Fibroblast of lung (primary cell): ENCODE data around the gene EPS15. TPM values are rescaled to one million over a fixed set of nuclear protein-coding genes. Genes with fewer than 3 reads are reported as not detected.

Source experiments
- DNase-seq, 2 donors: peaks; one replicate each; pipeline versions ENCODE4 v3.0.0 to v3.0.0-alpha.2; 2010; ENCODE audit warnings: low read depth in 2 of 2
- H2AFZ ChIP-seq: 2 replicates; pipeline ENCODE4 v1.5.1; 2012; ENCODE audit warnings: low read length, control low read depth, inconsistent platforms
- H3K27ac ChIP-seq: 2 replicates; pipeline ENCODE4 v1.5.1; 2011; ENCODE audit warnings: low read length, control low read depth; ENCODE audit not compliant: insufficient read depth
- H3K27me3 ChIP-seq: 2 replicates; pipeline ENCODE4 v1.5.1; 2011; ENCODE audit warnings: mild to moderate bottlenecking, low read length; ENCODE audit not compliant: control insufficient read depth, insufficient read depth
- H3K36me3 ChIP-seq: 2 replicates; pipeline ENCODE4 v1.5.1; 2011; ENCODE audit warnings: low read length; ENCODE audit not compliant: control insufficient read depth, insufficient read depth
- H3K4me1 ChIP-seq: 2 replicates; pipeline ENCODE4 v1.5.1; 2011; ENCODE audit warnings: low read length; ENCODE audit not compliant: control insufficient read depth, insufficient read depth; ENCODE audit errors: extremely low read depth
- H3K4me2 ChIP-seq: 2 replicates; pipeline ENCODE4 v1.5.1; 2011; ENCODE audit warnings: low read length, control low read depth; ENCODE audit not compliant: insufficient read depth; ENCODE audit errors: extremely low read depth
- H3K4me3 ChIP-seq, 4 experiments: fragments of 200-600 bp in 1 of 4; sonication (generic) in 1 of 4; replicated peaks in 1 of 4; 2 replicates each; pipeline ENCODE4 v1.5.1; 2011 to 2016; ENCODE audit warnings: low read length in 4 of 4, low read depth in 3 of 4, mild to moderate bottlenecking in 3 of 4, control low read depth in 2 of 4, inconsistent platforms in 1 of 4, mixed read lengths in 1 of 4; ENCODE audit not compliant: insufficient read depth in 1 of 4; ENCODE audit errors: control extremely low read depth in 1 of 4
- H3K79me2 ChIP-seq: 2 replicates; pipeline ENCODE4 v1.5.1; 2012; ENCODE audit warnings: mild to moderate bottlenecking, low read length, inconsistent platforms; ENCODE audit not compliant: control insufficient read depth, insufficient read depth
- H3K9ac ChIP-seq: 2 replicates; pipeline ENCODE4 v1.5.1; 2011; ENCODE audit warnings: mild to moderate bottlenecking, low read length, control low read depth; ENCODE audit not compliant: insufficient read depth
- H3K9me3 ChIP-seq: 2 replicates; pipeline ENCODE4 v1.5.1; 2012; ENCODE audit warnings: low read depth, low read length; ENCODE audit not compliant: control insufficient read depth, insufficient read depth
- H4K20me1 ChIP-seq: 2 replicates; pipeline ENCODE4 v1.5.1; 2011; ENCODE audit warnings: low read length; ENCODE audit not compliant: control insufficient read depth, insufficient read depth; ENCODE audit errors: extremely low read depth
- EZH2 ChIP-seq: IDR thresholded peaks from 2 replicates; pipeline ENCODE4 v1.5.1; 2012; ENCODE audit warnings: low read length, control low read depth, mild to moderate bottlenecking; ENCODE audit errors: missing control alignments
- polyA plus RNA-seq, 2 donors: library from polyadenylated mRNA; depleted of rRNA in 1 of 2; stranded (reverse) in 1 of 2; unstranded in 1 of 2; fragments of >200 nt; gene quantifications; 2 replicates each; pipeline ENCODE4 v1.2.1, GENCODE V29; 2011 to 2012; ENCODE audit warnings: missing spikeins in 1 of 2
- total RNA-seq: library from RNA; depleted of rRNA; stranded (reverse); fragments of >200 nt; gene quantifications from 2 replicates; pipeline ENCODE4 v1.2.1, GENCODE V29; 2014
- TF ChIP-seq, protein P1 (sequence below), 2 donors: IDR thresholded peaks in 1 of 2; conservative IDR thresholded peaks in 1 of 2; 1 replicate in 1 of 2; 2 replicates in 1 of 2; pipeline ENCODE4 v1.5.1; 2011 to 2012; ENCODE audit warnings: low read length in 2 of 2, control low read depth in 1 of 2, inconsistent platforms in 1 of 2, low read depth in 1 of 2, mild to moderate bottlenecking in 1 of 2

EPS15 gene
- total and polyA plus RNA-seq, 2 donors (not counting 1 experiment from before 2014, with no cell fraction given): 67.7 to 75.5 TPM

DNA sequence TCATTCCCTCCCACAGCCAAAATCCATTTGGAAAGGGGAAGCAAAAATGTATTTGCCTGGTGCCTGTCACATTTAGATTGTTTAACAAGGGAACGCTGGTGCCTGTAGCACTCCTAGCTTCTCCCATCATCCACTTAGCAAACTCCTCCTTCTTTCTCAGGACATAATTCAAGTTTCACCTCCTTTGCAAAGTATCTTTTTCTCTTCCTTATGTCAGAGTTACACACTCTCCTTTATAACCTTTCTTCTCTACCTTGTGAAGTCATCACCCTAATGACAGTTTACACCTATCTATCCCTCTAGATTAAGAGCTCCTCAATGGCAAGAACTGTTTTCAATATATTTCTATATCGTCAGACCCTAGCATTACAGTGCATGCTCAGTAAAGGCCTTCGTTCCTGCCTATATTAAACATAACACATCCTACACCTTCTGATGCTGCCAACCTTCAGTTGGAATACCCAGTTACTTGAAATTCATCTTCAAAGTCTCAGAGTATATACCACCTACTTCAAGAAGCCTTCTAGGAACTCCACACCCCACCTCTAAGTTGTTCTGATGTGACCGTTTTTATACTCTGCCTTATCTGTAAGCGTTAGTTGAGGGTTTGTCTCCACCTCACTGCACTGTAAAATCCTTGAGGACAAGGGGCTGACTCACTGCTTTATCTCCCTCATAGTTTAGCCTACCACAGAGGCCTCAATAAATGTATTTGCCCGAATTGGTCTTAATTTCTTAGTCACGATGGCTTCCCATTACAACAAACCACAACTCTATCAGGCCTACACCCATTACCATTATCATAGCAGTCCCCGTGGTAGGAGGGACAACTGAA is 1.0 kb upstream of the EPS15 start:
- TF ChIP-seq, protein P1, sequence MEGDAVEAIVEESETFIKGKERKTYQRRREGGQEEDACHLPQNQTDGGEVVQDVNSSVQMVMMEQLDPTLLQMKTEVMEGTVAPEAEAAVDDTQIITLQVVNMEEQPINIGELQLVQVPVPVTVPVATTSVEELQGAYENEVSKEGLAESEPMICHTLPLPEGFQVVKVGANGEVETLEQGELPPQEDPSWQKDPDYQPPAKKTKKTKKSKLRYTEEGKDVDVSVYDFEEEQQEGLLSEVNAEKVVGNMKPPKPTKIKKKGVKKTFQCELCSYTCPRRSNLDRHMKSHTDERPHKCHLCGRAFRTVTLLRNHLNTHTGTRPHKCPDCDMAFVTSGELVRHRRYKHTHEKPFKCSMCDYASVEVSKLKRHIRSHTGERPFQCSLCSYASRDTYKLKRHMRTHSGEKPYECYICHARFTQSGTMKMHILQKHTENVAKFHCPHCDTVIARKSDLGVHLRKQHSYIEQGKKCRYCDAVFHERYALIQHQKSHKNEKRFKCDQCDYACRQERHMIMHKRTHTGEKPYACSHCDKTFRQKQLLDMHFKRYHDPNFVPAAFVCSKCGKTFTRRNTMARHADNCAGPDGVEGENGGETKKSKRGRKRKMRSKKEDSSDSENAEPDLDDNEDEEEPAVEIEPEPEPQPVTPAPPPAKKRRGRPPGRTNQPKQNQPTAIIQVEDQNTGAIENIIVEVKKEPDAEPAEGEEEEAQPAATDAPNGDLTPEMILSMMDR (conservative IDR thresholded peaks at IDR 0.05 in 1 of 2, IDR thresholded peaks at IDR 0.05 in 1 of 2; ENCODE audit: low read depth in 1 of 2, low read length in 2 of 2): no peak
- no peak for TF ChIP-seq EZH2
- Histone ChIP-seq H3K4me2 (no peak overlapping the region), H2AFZ (no peak overlapping the region), H4K20me1 (no peaks in the 10 kb centered on the region), H3K9me3 (no peaks in the 10 kb centered on the region), H3K27ac (no peak overlapping the region), H3K36me3 (no peaks in the 10 kb centered on the region), H3K4me1 (peaks cover 4% of the 10 kb centered on the region), H3K9ac (no peak overlapping the region), H3K4me3 (no peak overlapping the region), H3K79me2 (peaks cover 36% of the 10 kb centered on the region), H3K27me3 (no peaks in the 10 kb centered on the region)
- peak; percentile 55 to 96 for DNase-seq

DNA sequence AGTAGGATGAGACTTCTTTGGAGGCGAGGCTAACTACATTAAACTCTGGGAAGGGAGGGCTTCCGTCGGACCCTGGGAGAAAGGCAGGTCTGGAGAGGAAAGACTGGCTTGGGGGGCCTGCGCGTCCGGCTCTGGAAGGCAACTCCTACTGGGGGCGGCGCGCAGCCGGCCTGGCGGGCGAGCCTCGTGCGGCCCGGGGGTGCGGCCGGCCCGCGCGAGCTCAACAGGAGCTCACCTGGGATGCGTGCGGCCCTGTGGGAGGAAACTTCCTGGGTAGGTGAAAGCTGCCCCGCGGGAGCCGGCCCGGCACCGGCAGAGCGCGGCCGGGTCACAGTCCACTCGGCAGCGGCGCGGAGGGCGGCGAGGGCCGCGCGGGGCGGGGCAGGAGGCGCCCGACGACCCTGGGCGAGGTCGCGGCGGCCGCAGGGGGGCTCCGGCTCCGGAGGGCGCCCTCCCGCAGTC is 449 bp downstream of the EPS15 start:
- peak overlapping the region; percentile 67 for H3K27ac ChIP-seq
- H3K36me3 ChIP-seq: no peaks in the 10 kb centered on the region
- H3K9ac ChIP-seq: peak overlapping the region; percentile 79
- no peaks in the 10 kb centered on the region for H4K20me1 ChIP-seq
- H3K4me2 ChIP-seq: peak overlapping the region; percentile 96
- H3K9me3 ChIP-seq: no peaks in the 10 kb centered on the region
- no peaks in the 10 kb centered on the region for H3K27me3 ChIP-seq
- H3K4me1 ChIP-seq: peaks cover 4% of the 10 kb centered on the region
- peak; percentile 12 to 27 for DNase-seq
- peak overlapping the region; percentile 82 to 89 (median 86) for H3K4me3 ChIP-seq
- peaks cover 47% of the 10 kb centered on the region for H3K79me2 ChIP-seq
- H2AFZ ChIP-seq: peak overlapping the region; percentile 75
- TF ChIP-seq, protein P1 (conservative IDR thresholded peaks at IDR 0.05 in 1 of 2, IDR thresholded peaks at IDR 0.05 in 1 of 2; ENCODE audit: low read depth in 1 of 2, low read length in 2 of 2): no peak
- no peak for TF ChIP-seq EZH2

DNA sequence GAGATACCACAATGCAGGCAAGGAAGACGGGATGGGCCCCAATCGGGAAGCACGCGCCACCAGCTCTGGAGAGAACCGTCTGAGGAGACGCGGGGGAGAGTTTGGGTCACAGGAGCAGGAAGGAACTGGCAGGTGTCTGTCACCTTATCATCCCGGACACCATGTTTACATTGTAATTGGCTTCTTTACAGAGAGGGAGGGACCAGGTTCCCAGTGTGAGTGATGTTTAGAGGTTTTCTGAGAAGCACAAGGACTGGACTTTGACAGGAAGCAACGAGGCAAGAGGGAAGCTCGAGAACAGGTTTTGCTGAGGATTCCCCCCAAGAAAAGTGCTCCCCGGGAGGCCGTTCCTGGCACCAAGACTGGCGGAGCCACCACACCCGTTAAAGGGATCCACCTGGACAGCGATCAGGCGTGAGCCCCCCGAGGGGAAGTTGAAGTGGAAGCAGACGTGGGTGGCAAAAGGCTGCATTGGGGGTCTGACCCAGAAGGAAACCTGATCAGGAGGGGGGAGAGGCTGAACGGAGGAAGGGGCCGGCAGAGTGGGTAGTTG is 957 bp downstream of the EPS15 start:
- H3K79me2 ChIP-seq: peaks cover 52% of the 10 kb centered on the region

More for the DNA sequence above, 957 bp downstream of the EPS15 start:
- Histone ChIP-seq H2AFZ (peak overlapping the region; percentile 63), H3K9ac (peak overlapping the region; percentile 79), H3K36me3 (no peaks in the 10 kb centered on the region), H3K9me3 (no peaks in the 10 kb centered on the region), H4K20me1 (no peaks in the 10 kb centered on the region), H3K27ac (peak overlapping the region; percentile 67), H3K4me3 (peak overlapping the region; percentile 82 to 89 (median 86)), H3K27me3 (no peaks in the 10 kb centered on the region), H3K4me2 (peak overlapping the region; percentile 96), H3K4me1 (peaks cover 4% of the 10 kb centered on the region)
- no peak for TF ChIP-seq EZH2
- DNase-seq: peak; percentile 31 to 41
